Spinal cord (tissue), 10 donors: ENCODE results near the gene FOXP1. TPM values are rescaled to one million over a fixed set of nuclear protein-coding genes. Genes with fewer than 3 reads are reported as not detected.

Experiments
- DNase-seq, 6 donors: peaks; one replicate each; pipeline versions ENCODE4 v3.0.0 to v3.0.0-alpha.2; 2013 to 2015; ENCODE audit warnings: low spot score in 6 of 6, low read depth in 4 of 6
- H3K27ac ChIP-seq: one replicate; pipeline ENCODE4 v1.5.1; 2013; ENCODE audit warnings: low read depth, low read length, control low read depth
- H3K27me3 ChIP-seq: one replicate; pipeline ENCODE4 v1.6.1; 2013; ENCODE audit warnings: low read length; ENCODE audit not compliant: control insufficient read depth, insufficient read depth
- H3K36me3 ChIP-seq: one replicate; pipeline ENCODE4 v1.6.1; 2013; ENCODE audit warnings: low read length; ENCODE audit not compliant: control insufficient read depth, insufficient read depth
- H3K4me1 ChIP-seq: one replicate; pipeline ENCODE4 v1.6.1; 2013; ENCODE audit warnings: low read length; ENCODE audit not compliant: control insufficient read depth, insufficient read depth
- H3K4me3 ChIP-seq: one replicate; pipeline ENCODE4 v1.5.1; 2013; ENCODE audit warnings: low read depth, low read length, control low read depth
- H3K9me3 ChIP-seq: one replicate; pipeline ENCODE4 v1.6.1; 2013; ENCODE audit warnings: low read length; ENCODE audit not compliant: control insufficient read depth, insufficient read depth
- WGBS: methylation state at CpG from one replicate; pipeline ENCODE4 v1.1.5; 2013; ENCODE audit warnings: missing lambda C conversion rate; ENCODE audit not compliant: insufficient coverage; 5-methylcytosine and 5-hydroxymethylcytosine counted together
- polyA plus RNA-seq, 2 donors: library from polyadenylated mRNA; unstranded; fragments of 120-200 nt; gene quantifications; one replicate each; pipeline ENCODE4 v1.2.1, GENCODE V29; 2013; ENCODE audit not compliant: insufficient read length in 2 of 2
- total RNA-seq, 2 donors: library from RNA; depleted of rRNA in 1 of 2; stranded (reverse); fragments of 120-200 nt in 1 of 2; fragments of >200 nt in 1 of 2; gene quantifications; one replicate each; pipeline versions ENCODE4 v1.2.3 to v1.2.4, GENCODE V29; 2013 to 2014
- donor health status: healthy.

Gene FOXP1
- total and polyA plus RNA-seq, 4 donors: 27.4 to 118 (median 66.1) TPM

- Histone ChIP-seq H3K27ac (no peak overlapping the region), H3K4me1 (peaks cover 2% of the 10 kb centered on the region)
- DNase-seq: no peak
Observed at GRCh38 chr3:71057526-71057894, 526.0 kb downstream of the FOXP1 start.

GRCh38 chr3:71056327-71056726 is 527.2 kb downstream of the FOXP1 start:
- Histone ChIP-seq H3K27ac (peak overlapping the region; percentile 30), H3K36me3 (no peaks in the 10 kb centered on the region), H3K4me3 (no peak overlapping the region), H3K9me3 (no peaks in the 10 kb centered on the region), H3K27me3 (peaks cover 4% of the 10 kb centered on the region), H3K4me1 (peaks cover 4% of the 10 kb centered on the region)
- no CpG with 5 or more reads among the region's 5 CpGs for WGBS
- no peak for DNase-seq

More at GRCh38 chr3:71057526-71057894, 526.0 kb downstream of the FOXP1 start:
- no peaks in the 10 kb centered on the region for H3K36me3 ChIP-seq
- H3K4me3 ChIP-seq: no peak overlapping the region
- 81% methylated on average over 4 of the region's 4 CpGs for WGBS
- peaks cover 7% of the 10 kb centered on the region for H3K27me3 ChIP-seq
- H3K9me3 ChIP-seq: no peaks in the 10 kb centered on the region

DNA sequence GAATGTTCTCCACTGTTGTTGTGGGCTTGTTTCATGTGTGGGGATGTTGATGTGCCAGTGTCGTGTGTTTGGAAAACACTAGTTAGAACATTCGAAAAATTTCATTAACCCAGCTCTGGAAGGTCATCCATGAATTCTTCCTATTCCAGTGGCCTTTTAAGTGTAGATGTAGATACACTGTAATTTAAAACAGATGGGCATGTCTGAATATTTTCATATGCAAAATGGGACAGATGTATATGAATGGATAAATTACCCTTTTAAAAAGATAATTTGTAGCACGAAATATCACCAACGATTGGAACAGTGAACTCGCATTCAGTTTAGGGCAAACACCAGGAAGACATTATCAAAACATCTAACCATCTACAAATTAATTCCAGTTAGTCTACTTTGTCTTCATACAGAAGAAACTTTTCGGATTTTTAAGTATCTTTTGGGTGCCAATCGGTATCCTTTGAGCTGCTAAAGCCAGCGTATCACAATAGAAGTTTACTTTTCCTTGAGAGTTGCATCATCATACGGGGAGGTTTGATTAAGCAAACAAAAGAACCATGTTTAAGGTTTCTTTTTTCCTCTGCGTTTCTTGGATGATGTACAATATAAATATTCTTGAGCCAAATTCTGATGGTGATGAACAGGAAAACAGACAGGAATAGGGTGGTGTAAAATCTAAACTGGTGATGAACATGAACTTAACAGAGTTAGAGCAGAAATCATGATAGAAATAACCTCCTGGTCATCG is 528.1 kb downstream of the FOXP1 start:
- H3K27ac ChIP-seq: no peak overlapping the region
- no peak overlapping the region for H3K4me3 ChIP-seq
- H3K9me3 ChIP-seq: no peaks in the 10 kb centered on the region
- no peaks in the 10 kb centered on the region for H3K36me3 ChIP-seq
- DNase-seq: peak in 1 of 6 donors; percentile 62
- H3K27me3 ChIP-seq: no peaks in the 10 kb centered on the region
- 67% methylated on average over 3 of the region's 11 CpGs for whole genome bisulfite sequencing
- H3K4me1 ChIP-seq: peaks cover 6% of the 10 kb centered on the region

DNA sequence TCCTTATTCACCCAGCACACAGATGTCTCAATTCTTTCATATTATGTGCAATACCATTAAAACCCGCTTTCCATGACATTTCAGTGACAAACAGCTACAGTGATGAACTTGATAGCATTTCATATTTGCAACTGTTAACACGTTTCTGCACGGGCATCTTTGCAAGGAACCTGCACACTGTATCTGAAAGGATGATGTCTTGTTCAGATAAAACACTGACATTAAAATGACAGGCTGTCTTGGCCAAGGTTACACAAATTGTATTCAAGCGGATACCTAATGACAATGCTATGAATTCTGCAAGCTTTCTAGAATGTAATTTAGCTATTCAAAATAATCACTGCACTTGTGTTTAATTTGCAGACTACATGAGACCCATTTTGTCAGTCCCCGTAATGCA is 529.2 kb downstream of the FOXP1 start:
- no peak overlapping the region for H3K27ac ChIP-seq

GRCh38 chr3:71053495-71053894 is 530.0 kb downstream of the FOXP1 start:
- H3K27ac ChIP-seq: no peak overlapping the region
- H3K4me3 ChIP-seq: no peak overlapping the region
- H3K4me1 ChIP-seq: peaks cover 6% of the 10 kb centered on the region
- no peak for DNase-seq
- H3K27me3 ChIP-seq: no peaks in the 10 kb centered on the region
- no peaks in the 10 kb centered on the region for H3K9me3 ChIP-seq
- WGBS: 91% methylated on average over 4 of the region's 4 CpGs
- H3K36me3 ChIP-seq: no peaks in the 10 kb centered on the region

More for the DNA sequence above, 529.2 kb downstream of the FOXP1 start:
- 98% methylated on average over 4 of the region's 5 CpGs for WGBS
- Histone ChIP-seq H3K36me3 (no peaks in the 10 kb centered on the region), H3K4me3 (no peak overlapping the region), H3K9me3 (no peaks in the 10 kb centered on the region), H3K27me3 (no peaks in the 10 kb centered on the region), H3K4me1 (peaks cover 6% of the 10 kb centered on the region)
- DNase-seq: no peak

- no peaks in the 10 kb centered on the region for H3K36me3 ChIP-seq
- H3K4me3 ChIP-seq: no peak overlapping the region
- H3K27me3 ChIP-seq: no peaks in the 10 kb centered on the region
- no peaks in the 10 kb centered on the region for H3K9me3 ChIP-seq
- 76% methylated on average over 3 of the region's 5 CpGs for WGBS
- no peak for DNase-seq
- H3K27ac ChIP-seq: no peak overlapping the region
- H3K4me1 ChIP-seq: peaks cover 6% of the 10 kb centered on the region
Observed at GRCh38 chr3:71052716-71053115, 530.8 kb downstream of the FOXP1 start.

GRCh38 chr3:71051893-71052687 is 531.4 kb downstream of the FOXP1 start:
- Histone ChIP-seq H3K36me3 (no peaks in the 10 kb centered on the region), H3K27me3 (no peaks in the 10 kb centered on the region), H3K4me3 (no peak overlapping the region), H3K4me1 (peaks cover 6% of the 10 kb centered on the region), H3K27ac (peak overlapping the region; percentile 54), H3K9me3 (no peaks in the 10 kb centered on the region)
- DNase-seq: no peak
- 76% methylated on average over 4 of the region's 7 CpGs for WGBS

- DNase-seq: no peak
- H3K27me3 ChIP-seq: no peaks in the 10 kb centered on the region
- H3K36me3 ChIP-seq: peaks cover 2% of the 10 kb centered on the region
- H3K9me3 ChIP-seq: no peaks in the 10 kb centered on the region
- H3K4me3 ChIP-seq: no peak overlapping the region
- H3K27ac ChIP-seq: peak overlapping the region; percentile 47
- WGBS: 37% methylated on average over 5 of the region's 5 CpGs
- peaks cover 6% of the 10 kb centered on the region for H3K4me1 ChIP-seq
Observed at GRCh38 chr3:71051259-71051595, 532.3 kb downstream of the FOXP1 start.

- peaks cover 2% of the 10 kb centered on the region for H3K36me3 ChIP-seq
- 30% methylated on average over 5 of the region's 6 CpGs for WGBS
- DNase-seq: peak in 2 of 6 donors; percentile 74 to 76
- H3K4me1 ChIP-seq: peaks cover 6% of the 10 kb centered on the region
- H3K9me3 ChIP-seq: no peaks in the 10 kb centered on the region
- H3K27ac ChIP-seq: peak overlapping the region; percentile 47
- H3K27me3 ChIP-seq: no peaks in the 10 kb centered on the region
- H3K4me3 ChIP-seq: no peak overlapping the region
Observed at GRCh38 chr3:71050538-71051258, 532.8 kb downstream of the FOXP1 start.
